GM21576 (cell line): ENCODE data around the gene STRIP2.
"Not testable (repeated sequence)": the region's sequence is repeated elsewhere in the genome, so short reads cannot be mapped to it uniquely, and the experiment has no call there.

Source experiments
- ATAC-seq: cut with Tn5 transposase; IDR thresholded peaks from one replicate; pipeline ENCODE4 v1.9.1; 2021; ENCODE audit warnings: mild to moderate bottlenecking, moderate library complexity; ENCODE audit not compliant: unreplicated experiment

Gene STRIP2

GRCh38 chr7:129525225-129525862 lies 91.1 kb downstream of the STRIP2 start:
- ATAC-seq: no peak

GRCh38 chr7:129529643-129530042 lies 95.4 kb downstream of the STRIP2 start:
- ATAC-seq: no peak

GRCh38 chr7:129530795-129531391 lies 96.7 kb downstream of the STRIP2 start:
- no peak for ATAC-seq

DNA sequence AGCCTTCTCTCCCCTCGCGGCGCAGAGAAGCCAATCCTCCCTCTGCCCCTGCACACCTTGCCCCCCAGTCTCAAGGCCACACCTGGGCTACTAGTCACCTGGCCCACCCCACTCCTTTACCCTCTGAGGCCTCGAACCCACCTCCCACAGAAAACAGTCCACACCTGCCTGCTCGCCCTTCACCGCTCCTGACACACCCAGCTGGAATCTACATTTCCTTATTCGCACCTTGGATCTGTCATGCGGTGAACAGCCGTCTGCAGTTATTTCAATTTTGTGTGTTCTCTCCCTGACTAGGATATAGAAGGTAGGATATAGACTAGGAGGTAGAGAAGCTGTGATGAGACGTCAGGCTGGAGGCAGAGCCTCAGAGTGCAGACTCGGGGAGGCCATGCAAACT lies 97.5 kb downstream of the STRIP2 start:
- ATAC-seq: no peak

- no peak for ATAC-seq
Observed at GRCh38 chr7:129532375-129532774, 98.1 kb downstream of the STRIP2 start.

DNA sequence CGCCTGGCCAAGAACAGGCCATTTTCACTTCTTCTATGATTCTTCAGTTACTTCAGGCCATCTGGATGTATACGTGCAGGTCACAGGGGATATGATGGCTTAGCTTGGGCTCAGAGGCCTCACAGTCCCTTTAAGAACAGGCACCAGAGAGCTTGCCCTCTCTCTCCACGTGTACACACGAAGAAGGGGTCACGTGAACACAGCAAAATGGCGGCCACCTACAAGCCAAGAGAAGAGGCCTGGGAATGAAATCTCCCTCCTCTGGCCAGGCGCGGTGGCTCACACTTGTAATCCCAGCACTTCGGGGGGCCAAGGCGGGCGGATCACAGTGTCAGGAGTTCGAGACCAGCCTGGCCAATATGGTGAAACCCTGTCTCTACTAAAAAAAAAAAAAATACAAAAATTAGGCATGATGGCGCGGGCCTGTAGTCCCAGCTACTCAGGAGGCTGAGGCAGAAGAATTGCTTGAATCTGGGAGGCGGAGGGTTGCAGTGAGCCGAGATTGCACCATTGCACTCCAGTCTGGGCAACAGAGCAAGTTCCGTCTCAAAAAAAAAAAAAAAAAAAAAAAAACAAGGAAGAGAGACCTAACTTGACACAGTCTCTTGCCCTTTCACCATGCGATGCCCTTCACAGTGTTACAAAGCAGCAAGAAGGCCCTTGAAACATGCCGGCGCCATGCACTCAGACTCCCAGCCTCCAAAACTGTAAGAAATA lies 100.5 kb downstream of the STRIP2 start:
- not testable (repeated sequence) for ATAC-seq

GRCh38 chr7:129535896-129536295 lies 101.7 kb downstream of the STRIP2 start:
- ATAC-seq: no peak

DNA sequence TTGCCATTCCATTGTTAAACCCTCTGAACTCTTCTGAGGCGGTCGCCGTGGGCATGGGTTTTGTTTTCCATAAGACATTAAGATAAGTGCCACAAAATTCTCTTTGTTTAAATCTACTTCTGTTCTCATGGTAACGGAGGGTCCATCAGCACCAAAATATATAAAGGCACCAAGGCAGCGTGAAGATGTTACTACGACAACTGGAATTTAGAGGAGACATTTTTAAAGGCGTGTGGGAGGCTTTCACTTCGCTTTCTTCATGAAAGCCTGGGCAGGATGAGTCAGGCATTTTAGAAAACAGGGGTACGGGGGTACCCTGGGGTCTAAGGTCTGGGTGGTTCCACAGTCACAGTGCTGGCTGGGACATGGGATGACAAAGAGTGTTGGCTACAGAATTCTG lies 102.1 kb downstream of the STRIP2 start:
- no peak for ATAC-seq
